ENCODE measurements around the gene ITPK1.

The ITPK1 gene

GRCh38 chr14:93112891-93113677 lies 2.6 kb downstream of the ITPK1 start (continued):
- peak; percentile 55 for TF ChIP-seq ZNF654 (tag by site-specific recombination; IDR thresholded peaks at IDR 0.05; ENCODE audit: low read depth)
- peak; percentile 48; the same call in 1 of the 2 replicates for TF ChIP-seq ZNF600 (tag by site-specific recombination; IDR thresholded peaks at IDR 0.05)
- TF ChIP-seq GLIS2 (tag by site-specific recombination; IDR thresholded peaks at IDR 0.05) = no peak
- TF ChIP-seq SP2 (tag by site-specific recombination; IDR thresholded peaks at IDR 0.05) = no peak
- TF ChIP-seq SP7 (tag by site-specific recombination; IDR thresholded peaks at IDR 0.05) = no peak; the same call in 1 of the 2 replicates
- TF ChIP-seq ZNF23 (tag by site-specific recombination; IDR thresholded peaks at IDR 0.05; ENCODE audit: borderline replicate concordance) = no peak
- TF ChIP-seq ZNF433 (tag by site-specific recombination; IDR thresholded peaks at IDR 0.05; ENCODE audit: low read depth) = no peak
- no peak for TF ChIP-seq ZNF280C (tag by site-specific recombination; IDR thresholded peaks at IDR 0.05)
- no peak for TF ChIP-seq ZNF404 (tag by site-specific recombination; IDR thresholded peaks at IDR 0.05)
- TF ChIP-seq ZNF843 (tag by site-specific recombination; IDR thresholded peaks at IDR 0.05) = no peak
- TF ChIP-seq ZNF658 (tag by site-specific recombination; IDR thresholded peaks at IDR 0.05) = no peak
- TF ChIP-seq KLF8 (tag by site-specific recombination; IDR thresholded peaks at IDR 0.05) = 0 out of 2 replicates have a peak, but pooled peaks have one; percentile 23
- no peak for TF ChIP-seq ZSCAN4 (tag by site-specific recombination; IDR thresholded peaks at IDR 0.05)
- TF ChIP-seq PRDM10 (tag by site-specific recombination; IDR thresholded peaks at IDR 0.05) = peak; percentile 96
- peak; percentile 89 for TF ChIP-seq PRDM1 (tag by site-specific recombination; IDR thresholded peaks at IDR 0.05)
- no peak for TF ChIP-seq REST (tag by site-specific recombination; IDR thresholded peaks at IDR 0.05)
- TF ChIP-seq ZNF707 (tag by site-specific recombination; IDR thresholded peaks at IDR 0.05) = no peak
- TF ChIP-seq ZNF350 (tag by site-specific recombination; IDR thresholded peaks at IDR 0.05) = no peak
- TF ChIP-seq ZNF280D (tag by site-specific recombination; IDR thresholded peaks at IDR 0.05) = no peak
- no peak for TF ChIP-seq ZNF555 (tag by site-specific recombination; conservative IDR thresholded peaks at IDR 0.05)
- TF ChIP-seq SCRT2 (tag by site-specific recombination; IDR thresholded peaks at IDR 0.05) = peak; percentile 96
- no peak for TF ChIP-seq ZNF501 (tag by site-specific recombination; IDR thresholded peaks at IDR 0.05)
- no peak for TF ChIP-seq FEZF1 (tag by site-specific recombination; IDR thresholded peaks at IDR 0.05)
- no peak for TF ChIP-seq HOXC10 (CRISPR knock-in tag; IDR thresholded peaks at IDR 0.05)
- TF ChIP-seq ZNF133 (tag by site-specific recombination; IDR thresholded peaks at IDR 0.05) = no peak
- no peak for TF ChIP-seq ZFP37 (tag by site-specific recombination; IDR thresholded peaks at IDR 0.05)
